GM19099 (cell line): ENCODE results near the gene MYOM1.

Source experiments
- POLR2A ChIP-seq: IDR thresholded peaks from 3 replicates; pipeline ENCODE4 v1.6.1; 2011; ENCODE audit warnings: low read depth; ENCODE audit not compliant: insufficient read length; ENCODE audit errors: extremely low read depth

MYOM1 gene

DNA sequence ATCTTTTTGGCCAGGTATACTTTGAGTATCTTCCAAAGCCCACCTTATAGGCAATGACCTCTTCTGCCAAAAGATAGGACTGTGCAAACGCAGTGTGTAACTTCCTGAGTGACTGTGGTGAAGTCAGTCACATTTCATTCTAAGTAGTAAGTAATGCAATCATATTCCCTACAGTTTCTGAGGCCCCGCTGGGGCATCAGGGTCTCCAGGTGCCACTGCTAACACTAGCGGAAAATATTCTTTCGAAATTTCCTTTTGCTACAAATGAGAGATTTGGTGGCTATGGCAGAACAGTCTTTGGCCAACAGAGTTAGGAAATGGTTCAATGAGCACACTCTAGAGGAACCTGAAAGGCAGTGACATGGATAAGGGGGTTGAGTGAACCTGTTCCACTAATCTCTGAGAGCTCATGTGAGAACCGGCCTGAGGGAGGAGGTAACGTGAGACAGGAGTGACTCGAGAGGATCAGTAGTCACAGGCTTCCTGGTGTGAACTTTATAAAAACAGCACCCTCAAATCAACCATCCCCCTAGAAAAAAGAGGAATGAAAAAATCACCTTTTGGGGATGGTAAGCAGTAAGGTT, 104.2 kb downstream of the MYOM1 start:
- no peak for TF ChIP-seq POLR2A

DNA sequence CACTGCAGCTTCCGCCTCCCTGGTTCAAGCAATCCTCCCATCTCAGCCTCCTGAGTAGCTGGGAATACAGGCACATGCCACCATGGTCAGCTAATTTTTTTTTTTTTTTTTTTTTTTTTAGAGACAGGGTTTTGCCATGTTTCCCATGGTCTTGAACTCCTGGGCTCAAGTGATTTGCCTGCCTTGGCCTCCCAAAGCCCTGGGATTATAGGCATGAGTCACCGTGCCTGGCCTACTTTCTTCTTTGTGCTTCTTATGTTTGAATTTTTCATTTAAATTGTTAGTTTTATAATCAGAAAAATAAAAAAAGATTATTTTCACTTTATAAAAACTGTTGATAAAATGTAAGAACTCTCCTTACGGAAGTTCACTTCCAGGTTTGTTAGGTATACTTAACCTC, 105.3 kb downstream of the MYOM1 start:
- no peak for TF ChIP-seq POLR2A

DNA sequence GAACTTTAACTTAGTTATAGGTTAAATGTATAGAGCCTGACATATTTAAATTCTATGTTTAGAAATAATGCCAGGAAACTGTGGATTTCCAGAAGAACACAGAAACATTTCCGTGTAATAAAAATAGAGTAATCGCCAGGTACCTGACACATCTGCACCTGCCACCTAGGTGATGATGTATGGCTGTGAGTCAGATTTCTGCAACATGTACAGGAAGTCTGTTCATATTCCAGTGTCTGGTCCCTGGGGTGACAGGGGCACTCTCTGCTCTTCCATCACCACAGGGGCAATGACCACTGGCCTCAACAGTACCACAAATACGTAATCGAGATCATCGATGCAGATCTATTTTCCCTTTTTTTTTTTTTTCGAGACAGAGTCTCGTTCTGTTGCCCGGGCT, 105.7 kb downstream of the MYOM1 start:
- no peak for TF ChIP-seq POLR2A

DNA sequence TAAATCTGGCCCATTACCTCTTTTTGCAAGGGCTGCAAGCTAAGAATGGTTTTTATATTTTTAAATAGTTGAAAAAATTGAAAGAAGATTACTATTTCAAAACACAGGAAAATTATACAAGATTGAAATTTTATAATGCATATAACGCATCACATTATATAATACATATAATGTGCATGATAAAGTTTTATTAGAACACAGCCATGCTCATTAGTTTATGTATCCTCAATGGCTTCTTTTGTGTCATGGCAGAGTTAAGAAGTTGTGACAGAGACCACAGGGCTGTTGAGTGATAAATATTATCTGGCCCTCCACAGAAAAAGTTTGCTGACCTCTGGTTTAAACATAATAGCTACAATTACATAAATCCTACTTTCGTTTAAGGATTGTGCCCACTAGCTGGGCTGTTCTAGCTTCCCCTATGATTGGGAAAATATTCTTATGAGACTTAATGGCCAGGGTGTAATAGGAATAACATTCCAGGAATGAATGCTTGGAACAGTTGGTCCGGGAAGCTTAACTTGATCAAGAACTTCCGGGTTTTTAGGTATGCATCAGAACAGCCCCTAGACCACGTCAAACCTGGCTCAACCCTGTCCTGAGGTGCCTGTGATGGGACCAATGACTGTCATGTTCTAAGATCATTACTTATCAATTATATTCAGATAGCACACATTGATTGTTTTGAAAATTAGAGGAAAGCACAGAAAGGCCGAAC, 108.1 kb downstream of the MYOM1 start:
- TF ChIP-seq POLR2A, result no peak

DNA sequence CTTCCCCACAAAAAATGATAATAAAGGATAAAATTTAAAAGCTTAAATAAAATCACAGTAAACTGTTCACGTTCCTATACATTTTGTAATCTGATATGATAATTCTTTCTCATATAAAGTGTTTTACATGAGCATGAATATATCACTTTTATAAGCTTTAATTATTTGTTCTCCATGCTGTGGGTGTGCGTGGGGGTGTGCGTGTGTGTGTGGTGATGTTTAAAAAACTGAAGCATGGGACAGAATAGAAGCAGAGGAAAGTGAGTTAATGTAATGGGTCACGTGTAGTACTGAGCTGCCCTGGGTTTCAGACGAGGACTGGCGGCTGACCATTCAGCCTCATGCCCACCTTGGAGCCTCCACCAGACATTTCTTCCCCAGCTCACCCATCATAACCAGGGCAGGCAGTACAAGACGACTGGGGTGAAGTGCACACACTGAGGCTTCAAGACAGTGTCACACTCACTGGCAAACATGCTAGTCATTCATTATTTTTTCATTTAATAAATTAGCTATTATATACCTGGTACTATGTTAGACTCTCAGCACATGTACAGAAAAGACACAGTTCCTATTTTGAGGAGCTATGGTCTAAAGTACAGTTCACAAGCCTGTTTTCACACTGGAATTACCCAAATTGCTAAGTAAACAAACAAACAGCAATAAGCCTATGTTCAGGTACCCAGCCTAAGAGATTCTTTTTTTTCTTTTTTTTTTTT, 109.6 kb downstream of the MYOM1 start:
- no peak for TF ChIP-seq POLR2A

DNA sequence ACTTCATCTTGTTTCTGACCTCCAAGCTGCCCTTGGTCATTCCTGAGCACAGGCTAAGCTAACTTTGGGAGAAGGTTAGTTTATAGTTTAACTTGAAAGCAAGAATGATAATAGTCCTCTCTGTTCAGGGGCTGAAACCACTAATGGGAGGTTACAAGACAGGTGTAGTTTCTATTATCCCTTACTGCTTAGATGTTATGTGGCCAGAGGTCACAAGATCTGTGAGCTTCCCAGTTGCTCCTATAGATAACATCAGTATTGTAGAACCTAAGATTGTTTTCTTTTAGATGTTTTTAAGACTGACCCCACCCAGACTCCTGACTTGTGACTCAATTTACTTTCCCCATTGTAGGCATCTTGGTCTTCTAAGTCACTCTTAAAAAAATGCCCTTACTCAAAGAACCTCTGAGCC, 112.0 kb downstream of the MYOM1 start:
- no peak for TF ChIP-seq POLR2A

DNA sequence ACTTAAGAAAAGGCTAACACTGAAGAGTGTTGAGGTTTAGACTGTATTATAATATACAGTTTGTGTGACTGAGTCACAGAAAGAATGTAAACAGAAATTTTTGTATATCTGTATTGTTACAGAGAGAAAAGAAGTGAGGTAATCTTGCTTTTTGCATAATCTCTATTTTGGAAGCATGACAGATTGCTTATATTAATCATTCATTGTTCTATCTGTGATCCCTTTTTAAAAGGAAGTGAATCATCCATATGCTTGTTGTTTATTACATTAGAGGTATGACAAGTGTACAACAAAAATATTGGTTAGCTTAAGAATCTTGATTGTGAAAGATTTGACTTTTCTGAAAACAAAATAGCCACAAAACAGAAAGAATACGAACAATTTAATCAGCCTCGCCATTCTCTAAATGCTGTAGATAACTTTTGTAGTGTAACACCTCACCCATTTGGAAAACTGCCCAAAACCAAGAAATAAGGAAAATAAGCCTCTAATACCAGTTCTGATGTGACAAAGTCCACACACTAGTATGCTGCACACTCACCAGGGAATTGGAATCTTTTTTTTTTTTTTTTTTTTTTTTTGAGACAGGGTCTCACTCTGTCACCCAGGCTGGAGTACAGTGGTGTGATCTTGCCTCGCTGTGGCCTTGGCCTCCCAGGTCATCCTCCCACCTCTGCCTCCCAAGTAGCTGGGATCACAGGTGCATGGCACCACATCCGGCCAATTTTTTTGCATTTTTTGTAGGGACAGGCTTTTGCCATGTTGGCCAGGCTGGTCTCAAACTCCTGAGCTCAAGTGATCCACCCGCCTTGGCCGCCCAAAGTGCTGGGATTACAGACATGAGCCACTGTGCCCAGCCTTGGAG, 115.3 kb downstream of the MYOM1 start:
- no peak for TF ChIP-seq POLR2A

DNA sequence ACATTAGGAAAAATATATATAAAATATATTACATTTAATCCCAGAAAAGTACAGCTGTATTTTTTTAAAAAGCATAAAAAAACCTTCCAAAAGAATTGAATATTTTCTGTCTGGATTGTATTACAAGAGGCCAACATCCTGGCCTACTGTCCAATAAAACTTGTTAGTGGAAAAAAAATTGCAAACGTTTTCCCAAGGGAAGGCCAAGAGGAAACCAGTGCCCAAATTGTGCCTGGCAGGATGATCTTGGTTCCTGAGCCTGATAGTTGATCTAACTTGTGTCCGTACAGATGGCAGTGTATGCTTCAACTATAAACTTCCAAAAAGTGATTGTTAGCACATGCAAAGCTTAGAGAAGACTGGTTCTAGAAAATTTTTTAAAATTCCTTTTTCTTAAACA, 116.2 kb downstream of the MYOM1 start:
- TF ChIP-seq POLR2A, result no peak

DNA sequence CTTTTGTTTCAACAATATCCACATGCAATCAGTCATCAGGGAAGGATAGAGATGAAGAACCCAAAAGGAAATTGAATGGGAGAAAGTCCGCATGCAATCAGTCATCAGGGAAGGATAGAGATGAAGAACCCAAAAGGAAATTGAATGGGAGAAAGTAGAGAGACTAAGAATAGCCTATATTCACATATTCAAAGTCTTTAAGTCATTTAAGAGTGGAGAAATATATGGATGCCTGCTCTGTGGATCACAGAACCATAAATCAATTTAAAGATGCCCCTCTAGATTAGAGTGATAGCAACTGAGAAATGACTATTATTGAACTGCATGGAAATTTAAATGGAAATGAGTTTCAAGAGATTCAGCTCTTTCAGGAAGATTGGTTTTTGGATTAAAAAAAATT, 116.8 kb downstream of the MYOM1 start:
- TF ChIP-seq POLR2A, result no peak

DNA sequence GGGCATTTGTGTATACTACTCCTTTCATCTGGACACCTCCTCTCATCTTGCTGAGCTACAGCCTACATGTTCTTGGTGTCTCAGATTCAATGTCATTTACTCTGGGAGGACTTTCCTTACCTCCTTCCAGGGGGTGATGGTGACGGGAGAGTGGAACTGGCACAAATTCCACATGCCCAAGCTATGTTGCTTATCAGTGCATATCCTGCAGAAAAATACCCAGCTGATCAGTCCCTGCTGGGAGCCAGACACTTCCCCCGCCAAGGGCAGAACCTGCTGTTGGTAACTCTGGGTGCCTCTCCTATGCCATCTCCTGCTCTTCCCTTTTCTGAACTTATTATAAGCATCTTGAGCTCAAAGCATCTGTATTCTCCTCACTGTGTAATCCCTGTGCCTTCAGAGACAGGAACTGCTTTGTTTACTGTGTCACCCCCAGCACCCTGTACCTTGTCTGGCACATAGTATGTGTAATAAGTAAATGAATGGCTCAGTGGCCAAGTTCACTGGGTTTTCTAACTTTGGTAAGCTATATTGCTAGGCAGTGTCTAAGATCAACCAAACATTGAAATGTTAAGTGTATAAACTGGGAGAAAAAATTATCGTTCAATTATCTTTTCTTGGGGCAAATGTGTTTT, 119.2 kb downstream of the MYOM1 start:
- TF ChIP-seq POLR2A, result no peak

DNA sequence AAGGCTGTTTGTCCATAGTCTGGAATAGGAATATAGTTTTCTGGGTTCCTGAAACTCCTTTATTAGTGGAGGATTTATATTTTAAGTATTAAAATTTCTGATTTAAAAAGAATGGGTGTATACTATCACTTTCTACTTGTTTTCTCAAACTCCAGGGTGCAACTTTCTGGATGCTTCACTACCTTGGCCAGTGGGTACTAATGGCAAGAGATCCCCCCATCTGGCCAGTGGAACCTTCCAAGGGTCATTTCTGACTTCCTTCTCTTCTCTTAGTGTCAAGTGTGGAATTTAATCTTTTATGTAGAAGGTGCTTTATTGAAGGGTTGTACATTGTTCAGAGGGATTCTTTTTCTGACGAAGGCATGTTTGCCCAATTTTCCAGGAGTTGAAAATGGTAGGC, 120.4 kb downstream of the MYOM1 start:
- TF ChIP-seq POLR2A, result no peak

DNA sequence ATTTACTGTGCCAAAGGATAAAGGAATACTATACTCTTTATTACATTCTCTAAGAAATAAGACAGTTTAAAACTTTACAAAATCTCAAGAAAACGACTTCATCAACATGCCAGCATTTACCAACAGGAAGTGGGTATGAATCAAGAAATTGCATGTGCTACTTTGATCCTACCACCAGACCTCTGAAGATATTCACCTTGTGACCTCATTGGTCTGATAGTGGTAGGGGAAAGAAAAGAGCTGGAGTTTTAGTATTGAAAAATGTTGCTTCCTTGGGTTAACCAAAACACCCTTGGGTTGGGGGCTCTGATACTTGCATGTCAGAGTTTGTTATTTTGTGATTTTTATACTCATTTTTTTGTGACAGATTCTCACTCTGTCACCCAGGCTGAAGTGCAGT, 122.7 kb downstream of the MYOM1 start:
- TF ChIP-seq POLR2A, result no peak

DNA sequence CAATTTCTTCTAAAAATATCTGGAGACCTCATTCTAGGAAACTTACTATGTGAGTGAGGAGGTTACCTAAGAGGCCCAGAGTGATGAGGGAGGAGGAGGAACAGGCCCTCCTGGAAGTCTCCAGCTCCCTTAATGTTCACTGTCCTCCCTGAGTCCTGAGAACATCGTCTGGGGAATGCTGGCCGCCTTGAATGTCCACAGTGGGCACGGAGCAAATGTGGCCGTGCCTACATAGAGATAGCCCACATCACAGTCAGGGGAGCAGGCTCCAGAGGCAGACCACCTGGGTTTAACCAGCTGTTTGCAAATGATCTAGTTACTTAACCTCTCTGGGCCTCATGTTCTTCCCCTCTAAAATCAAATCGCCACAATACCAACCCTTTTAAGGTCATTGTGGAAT, 123.8 kb downstream of the MYOM1 start:
- no peak for TF ChIP-seq POLR2A

DNA sequence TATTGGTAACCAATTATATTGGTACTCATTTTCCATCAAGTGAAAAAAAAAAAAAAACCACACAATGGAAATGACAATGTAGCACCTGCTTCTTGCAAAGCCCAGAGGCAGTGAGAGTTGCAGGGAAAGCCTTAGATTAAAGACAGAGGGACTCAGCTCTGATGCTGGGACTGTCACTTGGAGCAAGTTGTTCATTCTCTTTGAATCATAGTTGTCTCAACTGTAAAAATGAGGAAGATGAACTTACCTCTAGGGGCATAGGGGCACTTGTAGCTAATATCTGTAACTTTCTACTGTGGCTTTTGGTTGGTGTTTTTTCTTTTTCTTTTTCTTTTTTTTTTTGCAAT, 125.5 kb downstream of the MYOM1 start:
- TF ChIP-seq POLR2A, result no peak
